ENCODE data around the gene NR1I2. TPM values are rescaled to one million over a fixed set of nuclear protein-coding genes. Genes with fewer than 3 reads are reported as not detected.

The NR1I2 gene
- total and polyA plus RNA-seq, 2 experiments from 2014 or later = 0.06 TPM; not detected in 1

DNA sequence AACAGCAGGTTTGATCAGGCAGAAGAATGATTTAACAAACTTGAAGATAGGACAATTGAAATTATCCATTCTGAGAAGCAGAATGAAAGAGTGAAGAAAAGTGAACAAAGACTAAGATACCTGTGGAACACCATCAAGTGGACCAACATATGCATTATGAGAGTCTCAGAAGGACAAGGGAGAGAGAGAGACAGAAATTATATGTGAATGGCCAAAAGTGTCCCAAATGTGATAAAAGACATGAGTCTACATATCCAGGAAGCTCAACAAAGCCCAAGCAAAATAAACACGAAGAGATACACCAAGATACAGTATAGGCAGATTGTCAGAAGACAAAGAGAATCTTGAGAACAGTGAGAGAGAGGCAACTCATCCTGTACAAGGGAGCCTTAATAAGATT is 5.6 kb upstream of the NR1I2 start:
- Histone ChIP-seq H3K36me3 (ENCODE audit: low read depth) (no peaks in the 10 kb centered on the region), H2AFZ (no peak overlapping the region), H3K4me3 (no peak overlapping the region), H3K9ac (no peak overlapping the region), H4K20me1 (ENCODE audit: insufficient read depth) (no peaks in the 10 kb centered on the region), H3K79me2 (ENCODE audit: insufficient read depth) (no peaks in the 10 kb centered on the region), H3K9me3 (ENCODE audit: low read depth) (no peaks in the 10 kb centered on the region), H3K27me3 (replicated peaks; ENCODE audit: insufficient read depth) (peaks cover 16% of the 10 kb centered on the region; the same call in 1 of the 2 replicates), H3F3A (ENCODE audit: insufficient read depth) (no peaks in the 10 kb centered on the region), H3K4me2 (ENCODE audit: unreplicated experiment) (no peak overlapping the region), H3K4me1 (ENCODE audit: insufficient read depth) (no peaks in the 10 kb centered on the region), H3K9me2 (ENCODE audit: insufficient read depth) (no peaks in the 10 kb centered on the region), H3K27ac (no peak overlapping the region)
- DNase-seq = no peak
- WGBS, 2 experiments (ENCODE audit: low coverage in 1 of 2, low lambda C conversion rate in 2 of 2, missing lambda C conversion rate in 2 of 2) = 6 to 11% methylated on average over 1 of the region's 1 CpG
- in situ Hi-C loops (cut with MboI) = no loop called here
- TF ChIP-seq EZH2phosphoT487 (IDR thresholded peaks at IDR 0.05; ENCODE audit: insufficient read depth, low read depth) = no peak
- TF ChIP-seq EZH2 (IDR thresholded peaks at IDR 0.05; ENCODE audit: insufficient read depth, poor library complexity, severe bottlenecking) = no peak

DNA sequence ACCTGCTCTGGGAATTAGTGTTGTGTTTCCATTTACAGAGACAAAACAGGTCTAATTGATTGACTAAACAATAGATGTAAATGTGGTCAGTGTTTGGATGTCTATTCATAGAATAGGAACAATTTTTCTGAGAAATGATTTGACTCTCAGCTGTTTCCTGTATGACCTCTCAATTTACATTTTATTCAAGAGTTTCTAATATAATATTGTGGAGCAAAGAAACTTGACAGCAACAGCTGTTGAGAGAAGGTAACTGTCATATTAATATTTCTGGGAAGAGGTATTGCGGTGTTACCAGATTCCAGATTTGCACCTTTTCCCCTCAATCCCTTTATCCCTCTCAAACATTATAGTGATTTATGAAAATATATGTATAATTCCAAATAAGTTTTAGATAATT is 3.7 kb upstream of the NR1I2 start:
- H3K27ac ChIP-seq = no peak overlapping the region
- H3K4me2 ChIP-seq (ENCODE audit: unreplicated experiment) = no peak overlapping the region
- no peaks in the 10 kb centered on the region for H3K4me1 ChIP-seq (ENCODE audit: insufficient read depth)
- no peaks in the 10 kb centered on the region for H3K9me3 ChIP-seq (ENCODE audit: low read depth)
- H3K27me3 ChIP-seq (replicated peaks; ENCODE audit: insufficient read depth) = 0 out of 2 replicates have a peak, but pooled peaks cover 4% of the 10 kb centered on the region
- no peaks in the 10 kb centered on the region for H3K9me2 ChIP-seq (ENCODE audit: insufficient read depth)
- no peak overlapping the region for H2AFZ ChIP-seq
- in situ Hi-C loops (cut with MboI) = no loop called here
- no peak overlapping the region for H3K4me3 ChIP-seq
- no peak for DNase-seq
- H3F3A ChIP-seq (ENCODE audit: insufficient read depth) = no peaks in the 10 kb centered on the region
- no peaks in the 10 kb centered on the region for H4K20me1 ChIP-seq (ENCODE audit: insufficient read depth)
- TF ChIP-seq EZH2 (IDR thresholded peaks at IDR 0.05; ENCODE audit: insufficient read depth, poor library complexity, severe bottlenecking) (no peak), EZH2phosphoT487 (IDR thresholded peaks at IDR 0.05; ENCODE audit: insufficient read depth, low read depth) (no peak)
- H3K9ac ChIP-seq = no peak overlapping the region
- WGBS, 2 experiments (ENCODE audit: low coverage in 1 of 2, low lambda C conversion rate in 2 of 2, missing lambda C conversion rate in 2 of 2) = 95 to 96% methylated on average over 1 of the region's 1 CpG
- no peaks in the 10 kb centered on the region for H3K36me3 ChIP-seq (ENCODE audit: low read depth)
- H3K79me2 ChIP-seq (ENCODE audit: insufficient read depth) = no peaks in the 10 kb centered on the region

DNA sequence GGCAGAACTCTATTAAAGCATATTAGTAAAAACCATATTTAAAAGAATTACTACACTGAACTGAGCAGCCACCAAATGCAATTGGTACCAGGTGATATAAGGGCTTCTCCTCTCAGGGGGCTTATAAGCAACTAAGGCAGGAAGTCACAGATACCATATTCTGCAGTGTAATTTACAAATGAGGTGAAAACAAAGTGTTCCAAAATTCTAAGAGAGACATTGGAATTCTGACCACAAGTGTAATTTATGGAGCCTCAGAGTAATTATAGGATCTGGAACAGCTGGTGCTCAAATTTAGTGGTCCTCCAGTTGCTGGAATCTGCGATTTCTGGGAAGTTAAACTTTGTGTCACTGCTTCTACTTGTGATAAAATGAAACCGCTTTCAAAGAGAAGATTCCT is 3.1 kb upstream of the NR1I2 start:
- no peak for DNase-seq
- 45 to 48% methylated on average over 2 of the region's 2 CpGs for WGBS, 2 experiments (ENCODE audit: low coverage in 1 of 2, low lambda C conversion rate in 2 of 2, missing lambda C conversion rate in 2 of 2)
- TF ChIP-seq EZH2 (IDR thresholded peaks at IDR 0.05; ENCODE audit: insufficient read depth, poor library complexity, severe bottlenecking) (no peak), EZH2phosphoT487 (IDR thresholded peaks at IDR 0.05; ENCODE audit: insufficient read depth, low read depth) (no peak)
- no peaks in the 10 kb centered on the region for H3F3A ChIP-seq (ENCODE audit: insufficient read depth)
- H3K4me2 ChIP-seq (ENCODE audit: unreplicated experiment) = no peak overlapping the region
- H3K4me3 ChIP-seq = no peak overlapping the region
- no peak overlapping the region for H3K27ac ChIP-seq
- in situ Hi-C loops (cut with MboI) = no loop called here
- no peaks in the 10 kb centered on the region for H3K9me3 ChIP-seq (ENCODE audit: low read depth)
- no peaks in the 10 kb centered on the region for H3K79me2 ChIP-seq (ENCODE audit: insufficient read depth)
- H4K20me1 ChIP-seq (ENCODE audit: insufficient read depth) = no peaks in the 10 kb centered on the region
- no peak overlapping the region for H2AFZ ChIP-seq
- 0 out of 2 replicates have a peak, but pooled peaks cover 4% of the 10 kb centered on the region for H3K27me3 ChIP-seq (replicated peaks; ENCODE audit: insufficient read depth)
- H3K9me2 ChIP-seq (ENCODE audit: insufficient read depth) = no peaks in the 10 kb centered on the region
- H3K36me3 ChIP-seq (ENCODE audit: low read depth) = no peaks in the 10 kb centered on the region
- no peaks in the 10 kb centered on the region for H3K4me1 ChIP-seq (ENCODE audit: insufficient read depth)
- no peak overlapping the region for H3K9ac ChIP-seq

DNA sequence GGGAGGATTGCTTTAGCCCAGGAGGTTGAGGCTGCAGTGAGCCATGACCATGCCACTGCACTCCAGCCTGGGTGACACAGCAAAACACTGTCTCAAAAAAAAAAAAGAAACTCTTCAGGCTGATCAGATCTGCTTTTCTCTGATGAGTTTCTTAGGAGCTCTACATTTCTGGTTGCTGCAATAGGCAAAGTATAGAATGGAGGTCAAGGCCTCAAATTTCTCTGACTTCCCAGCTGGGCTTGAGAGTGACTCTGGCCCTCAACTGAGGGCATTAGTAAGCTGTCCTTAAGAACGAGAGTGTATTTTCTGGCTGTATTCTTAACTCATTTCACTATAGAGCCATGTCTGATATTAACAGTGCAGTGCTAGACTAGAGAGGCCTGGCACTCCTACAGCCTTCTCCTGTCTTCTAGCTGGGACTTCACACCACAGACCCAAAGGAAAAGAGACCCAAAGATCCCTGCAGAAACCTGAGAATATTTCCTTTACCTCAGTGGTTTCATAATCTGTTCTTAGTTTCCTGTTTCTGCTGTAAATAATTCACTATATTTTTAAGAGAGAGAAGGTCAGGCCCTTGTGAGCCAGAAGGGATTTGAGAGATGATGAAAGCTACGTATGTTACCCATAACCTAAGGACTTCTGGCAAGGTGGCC is 2.0 kb upstream of the NR1I2 start:
- no peaks in the 10 kb centered on the region for H3K4me1 ChIP-seq (ENCODE audit: insufficient read depth)
- H3K36me3 ChIP-seq (ENCODE audit: low read depth) = no peaks in the 10 kb centered on the region
- H3K4me3 ChIP-seq = no peak overlapping the region
- H3K9ac ChIP-seq = no peak overlapping the region
- no peaks in the 10 kb centered on the region for H3F3A ChIP-seq (ENCODE audit: insufficient read depth)
- H3K27ac ChIP-seq = no peak overlapping the region
- no peaks in the 10 kb centered on the region for H3K9me2 ChIP-seq (ENCODE audit: insufficient read depth)
- H3K27me3 ChIP-seq (replicated peaks; ENCODE audit: insufficient read depth) = no peaks in the 10 kb centered on the region
- no peaks in the 10 kb centered on the region for H3K9me3 ChIP-seq (ENCODE audit: low read depth)
- no peak for DNase-seq
- TF ChIP-seq EZH2phosphoT487 (IDR thresholded peaks at IDR 0.05; ENCODE audit: insufficient read depth, low read depth) = no peak
- no peak for TF ChIP-seq EZH2 (IDR thresholded peaks at IDR 0.05; ENCODE audit: insufficient read depth, poor library complexity, severe bottlenecking)
- in situ Hi-C loops (cut with MboI) = no loop called here
- no peak overlapping the region for H3K4me2 ChIP-seq (ENCODE audit: unreplicated experiment)
- WGBS, 2 experiments (ENCODE audit: low coverage in 1 of 2, low lambda C conversion rate in 2 of 2, missing lambda C conversion rate in 2 of 2) = 36 to 45% methylated on average over 2 of the region's 2 CpGs
- no peaks in the 10 kb centered on the region for H3K79me2 ChIP-seq (ENCODE audit: insufficient read depth)
- H4K20me1 ChIP-seq (ENCODE audit: insufficient read depth) = no peaks in the 10 kb centered on the region
- H2AFZ ChIP-seq = no peak overlapping the region

Measured in GM23248 (cell line).